SIG-M5 (cell line): ENCODE results near the gene ARID4A.
"Not testable (repeated sequence)": the region's sequence is repeated elsewhere in the genome, so short reads cannot be mapped to it uniquely, and the experiment has no call there.

ENCODE experiments used
- DNase-seq: peaks from one replicate; lab custom pipeline; 2025; lab: John Stamatoyannopoulos, UW

The ARID4A gene

GRCh38 chr14:58362272-58362671 is 63.9 kb downstream of the ARID4A start:
- DNase-seq, result not testable (repeated sequence)

- DNase-seq, result no peak
These were observed 64.5 kb downstream of the ARID4A start for GRCh38 chr14:58362798-58363412.

- DNase-seq, result no peak
These were observed 66.0 kb downstream of the ARID4A start for GRCh38 chr14:58364316-58364715.

- no peak for DNase-seq
These were observed 68.9 kb downstream of the ARID4A start for GRCh38 chr14:58367296-58367695.

- no peak for DNase-seq
These were observed 70.6 kb downstream of the ARID4A start for GRCh38 chr14:58368956-58369355.

- DNase-seq, result no peak
These were observed 78.4 kb downstream of the ARID4A start for GRCh38 chr14:58376791-58377190.

GRCh38 chr14:58390830-58391229 is 92.5 kb downstream of the ARID4A start:
- DNase-seq, result no peak

- DNase-seq, result no peak
These were observed 97.1 kb downstream of the ARID4A start for GRCh38 chr14:58395562-58395811.

- DNase-seq, result no peak
These were observed 97.7 kb downstream of the ARID4A start, which contains the start of gene TOMM20L for GRCh38 chr14:58395812-58396788. TSS of gene TOMM20L (plus strand) at chr14:58395930. CDS start at chr14:58395958, 28 bp downstream.

GRCh38 chr14:58397156-58397555 is 98.8 kb downstream of the ARID4A start:
- no peak for DNase-seq

GRCh38 chr14:58398495-58398894 is 100.1 kb downstream of the ARID4A start:
- DNase-seq, result no peak

- DNase-seq, result no peak
These were observed 100.5 kb downstream of the ARID4A start for GRCh38 chr14:58398895-58399294.

GRCh38 chr14:58401587-58401986 is 103.2 kb downstream of the ARID4A start:
- DNase-seq, result no peak

GRCh38 chr14:58408681-58409215 is 110.4 kb downstream of the ARID4A start:
- DNase-seq, result no peak

GRCh38 chr14:58414845-58415244 is 116.5 kb downstream of the ARID4A start:
- DNase-seq, result no peak

- DNase-seq, result no peak
These were observed 117.5 kb downstream of the ARID4A start for GRCh38 chr14:58415636-58416547.

GRCh38 chr14:58416934-58417333 is 118.6 kb downstream of the ARID4A start:
- DNase-seq, result not testable (repeated sequence)
